Left renal cortex interstitium (tissue), 4 donors: ENCODE results near the gene GAB2. TPM values are rescaled to one million over a fixed set of nuclear protein-coding genes. Genes with fewer than 3 reads are reported as not detected.

ENCODE experiments used
- DNase-seq, 4 donors: peaks; one replicate each; pipeline ENCODE4 v3.0.0-alpha.2; 2013; ENCODE audit warnings: low read depth in 4 of 4, low spot score in 2 of 4, missing footprints in 1 of 4
- polyA plus RNA-seq, 4 donors: library from polyadenylated mRNA; unstranded; fragments of 120-200 nt; gene quantifications; one replicate each; pipeline ENCODE4 v1.2.1, GENCODE V29; 2013; ENCODE audit not compliant: insufficient read length in 4 of 4

Gene GAB2
- polyA plus RNA-seq, 4 donors: 17.0 to 19.1 (median 18.7) TPM

GRCh38 chr11:78346799-78347198 is 70.8 kb downstream of the GAB2 start:
- no peak for DNase-seq

GRCh38 chr11:78345450-78345849 is 72.2 kb downstream of the GAB2 start:
- no peak for DNase-seq

GRCh38 chr11:78344676-78345075 is 72.9 kb downstream of the GAB2 start:
- DNase-seq: no peak

- DNase-seq: no peak
Measured at GRCh38 chr11:78344094-78344493, 73.5 kb downstream of the GAB2 start.

- DNase-seq: no peak
Measured at GRCh38 chr11:78343303-78343702, 74.3 kb downstream of the GAB2 start.

GRCh38 chr11:78341841-78342240 is 75.8 kb downstream of the GAB2 start:
- no peak for DNase-seq

- no peak for DNase-seq
Measured at GRCh38 chr11:78340530-78340929, 77.1 kb downstream of the GAB2 start.

GRCh38 chr11:78339945-78340344 is 77.7 kb downstream of the GAB2 start:
- no peak for DNase-seq

- no peak for DNase-seq
Measured at GRCh38 chr11:78339483-78339882, 78.1 kb downstream of the GAB2 start.

- DNase-seq: no peak
Measured at GRCh38 chr11:78338702-78339101, 78.9 kb downstream of the GAB2 start.

GRCh38 chr11:78338138-78338537 is 79.5 kb downstream of the GAB2 start:
- no peak for DNase-seq

- DNase-seq: no peak
Measured at GRCh38 chr11:78337554-78337924, 80.1 kb downstream of the GAB2 start.

GRCh38 chr11:78336877-78337553 is 80.6 kb downstream of the GAB2 start:
- no peak for DNase-seq

GRCh38 chr11:78334109-78334508 is 83.5 kb downstream of the GAB2 start:
- no peak for DNase-seq

GRCh38 chr11:78332872-78333271 is 84.7 kb downstream of the GAB2 start:
- DNase-seq: no peak

- no peak for DNase-seq
Measured at GRCh38 chr11:78332174-78332866, 85.3 kb downstream of the GAB2 start.

GRCh38 chr11:78331711-78332110 is 85.9 kb downstream of the GAB2 start:
- no peak for DNase-seq

- no peak for DNase-seq
Measured at GRCh38 chr11:78330361-78330760, 87.3 kb downstream of the GAB2 start.

- no peak for DNase-seq
Measured at GRCh38 chr11:78327945-78328344, 89.7 kb downstream of the GAB2 start.

GRCh38 chr11:78325274-78325781 is 92.3 kb downstream of the GAB2 start:
- DNase-seq: no peak

GRCh38 chr11:78323363-78323762 is 94.3 kb downstream of the GAB2 start:
- DNase-seq: no peak

- DNase-seq: no peak
Measured at GRCh38 chr11:78319453-78319955, 98.1 kb downstream of the GAB2 start.
